D721Med (cell line): ENCODE measurements around the gene AGPAT2.
"Not testable (repeated sequence)": the region's sequence is repeated elsewhere in the genome, so short reads cannot be mapped to it uniquely, and the experiment has no call there.

Experiments used
- DNase-seq: peaks from one replicate; pipeline ENCODE4 v3.0.0; 2011; ENCODE audit warnings: low spot score; ENCODE audit not compliant: insufficient read length
- FAIRE-seq: peaks from 2 replicates; lab custom pipeline; 2011; peaks lifted over from hg19 to GRCh38; lab: Jason Lieb, UNC
- CTCF ChIP-seq: IDR thresholded peaks from 2 replicates; pipeline ENCODE4 v1.5.1; 2012; ENCODE audit warnings: mild to moderate bottlenecking, control low read depth; ENCODE audit not compliant: insufficient read depth; ENCODE audit errors: missing control alignments

Gene AGPAT2

GRCh38 chr9:136634904-136635303 lies 52.4 kb downstream of the AGPAT2 start:
- DNase-seq = no peak
- no peak for TF ChIP-seq CTCF
- no peak for FAIRE-seq

- not testable (repeated sequence) for FAIRE-seq, DNase-seq
Measured at GRCh38 chr9:136632491-136633106, 54.7 kb downstream of the AGPAT2 start.

GRCh38 chr9:136632072-136632471 lies 55.2 kb downstream of the AGPAT2 start:
- not testable (repeated sequence) for FAIRE-seq, DNase-seq

- no peak for FAIRE-seq
- DNase-seq = peak; percentile 84
- peak; percentile 87 for TF ChIP-seq CTCF
Measured at GRCh38 chr9:136631038-136632000, 55.9 kb downstream of the AGPAT2 start.

GRCh38 chr9:136630662-136630992 lies 56.6 kb downstream of the AGPAT2 start:
- no peak for DNase-seq
- FAIRE-seq = no peak
- TF ChIP-seq CTCF = no peak

GRCh38 chr9:136629879-136630661 lies 57.2 kb downstream of the AGPAT2 start:
- DNase-seq (no peak), FAIRE-seq (no peak)
- TF ChIP-seq CTCF = peak; percentile 57

- DNase-seq = no peak
- FAIRE-seq = no peak
- no peak for TF ChIP-seq CTCF
Measured at GRCh38 chr9:136629001-136629878, 58.0 kb downstream of the AGPAT2 start.
